SK-N-SH treated with all-trans-retinoic acid at 6 μM for 48 hours (cell line): ENCODE measurements around the gene IRF5.

Source experiments
- ATAC-seq: fragments of 200-7000 bp; cut with Tn5 transposase; 3 replicates; pipeline ENCODE4 v1.9.1; 2020; ENCODE audit warnings: mild to moderate bottlenecking, moderate library complexity
- BACH2 ChIP-seq: fragments of 250-450 bp; sonication (Bioruptor Pico); IDR thresholded peaks from 2 replicates; pipeline ENCODE4 v1.9.0; 2021; ENCODE audit warnings: mild to moderate bottlenecking, borderline replicate concordance
- CSDC2 ChIP-seq: fragments of 250-450 bp; sonication (Bioruptor Pico); IDR thresholded peaks from 2 replicates; pipeline ENCODE4 v1.5.0; 2020; ENCODE audit warnings: mild to moderate bottlenecking, moderate library complexity
- CSRNP3 ChIP-seq: fragments of 250-450 bp; sonication (Bioruptor Pico); IDR thresholded peaks from 2 replicates; pipeline ENCODE4 v1.5.1; 2021; ENCODE audit warnings: mild to moderate bottlenecking, moderate library complexity
- ESRRG ChIP-seq: fragments of 250-450 bp; sonication (Bioruptor Pico); IDR thresholded peaks from 2 replicates; pipeline ENCODE4 v1.6.1; 2021; ENCODE audit warnings: mild to moderate bottlenecking
- GLIS3 ChIP-seq: fragments of 250-450 bp; sonication (Bioruptor Pico); IDR thresholded peaks from 2 replicates; pipeline ENCODE4 v1.5.0; 2020; ENCODE audit warnings: mild to moderate bottlenecking, moderate library complexity
- ISL1 ChIP-seq: fragments of 250-450 bp; sonication (Bioruptor Pico); IDR thresholded peaks from 2 replicates; pipeline ENCODE4 v2.1.2; 2022; ENCODE audit warnings: mild to moderate bottlenecking, moderate library complexity
- OSR1 ChIP-seq: fragments of 250-450 bp; sonication (Bioruptor Pico); IDR thresholded peaks from 2 replicates; pipeline ENCODE4 v1.8.0; 2022; ENCODE audit warnings: moderate library complexity, mild to moderate bottlenecking, inconsistent platforms
- PPARA ChIP-seq: fragments of 250-450 bp; sonication (Bioruptor Pico); IDR thresholded peaks from 2 replicates; pipeline ENCODE4 v1.5.0; 2020; ENCODE audit warnings: mild to moderate bottlenecking, borderline replicate concordance
- RARB ChIP-seq: fragments of 250-450 bp; sonication (Bioruptor Pico); IDR thresholded peaks from 2 replicates; pipeline ENCODE4 v1.8.0; 2021; ENCODE audit warnings: mild to moderate bottlenecking, moderate library complexity
- TCF4 ChIP-seq: fragments of 250-450 bp; sonication (Bioruptor Pico); IDR thresholded peaks from 2 replicates; pipeline ENCODE4 v1.8.0; 2021; ENCODE audit warnings: mild to moderate bottlenecking, moderate library complexity, borderline replicate concordance
- TOX ChIP-seq: fragments of 250-450 bp; sonication (Bioruptor Pico); IDR thresholded peaks from 2 replicates; pipeline ENCODE4 v1.8.0; 2021; ENCODE audit warnings: mild to moderate bottlenecking, moderate library complexity, borderline replicate concordance
- TSHZ2 ChIP-seq: fragments of 250-450 bp; sonication (Bioruptor Pico); IDR thresholded peaks from 2 replicates; pipeline ENCODE4 v1.5.0; 2020; ENCODE audit warnings: mild to moderate bottlenecking, moderate library complexity
- ZC3H10 ChIP-seq: fragments of 250-450 bp; sonication (Bioruptor Pico); IDR thresholded peaks from 2 replicates; pipeline ENCODE4 v1.5.1; 2021; ENCODE audit warnings: mild to moderate bottlenecking, moderate library complexity
- ZFP3 ChIP-seq: fragments of 250-450 bp; sonication (Bioruptor Pico); IDR thresholded peaks from 2 replicates; pipeline ENCODE4 v1.5.0; 2020; ENCODE audit warnings: mild to moderate bottlenecking, moderate library complexity
- ZFP30 ChIP-seq: fragments of 450-650 bp; formaldehyde crosslinking; IDR thresholded peaks from 2 replicates; pipeline ENCODE4 v1.5.0; 2022; ENCODE audit warnings: mild to moderate bottlenecking, moderate library complexity
- ZNF565 ChIP-seq: fragments of 450-650 bp; formaldehyde crosslinking; conservative IDR thresholded peaks from 2 replicates; pipeline ENCODE4 v1.5.0; 2020; ENCODE audit warnings: low read depth, mild to moderate bottlenecking, moderate library complexity
- ZNF70 ChIP-seq: fragments of 450-650 bp; formaldehyde crosslinking; IDR thresholded peaks from 2 replicates; pipeline ENCODE4 v1.5.0; 2020; ENCODE audit warnings: mild to moderate bottlenecking, moderate library complexity
- ZNF8 ChIP-seq: fragments of 450-650 bp; formaldehyde crosslinking; IDR thresholded peaks from 2 replicates; pipeline ENCODE4 v1.5.0; 2020; ENCODE audit warnings: mild to moderate bottlenecking, moderate library complexity
- TF ChIP-seq, protein P1 (sequence below): fragments of 250-450 bp; sonication (Bioruptor Pico); IDR thresholded peaks from 2 replicates; pipeline ENCODE4 v1.8.0; 2020; ENCODE audit warnings: mild to moderate bottlenecking, moderate library complexity, borderline replicate concordance

IRF5 gene

DNA sequence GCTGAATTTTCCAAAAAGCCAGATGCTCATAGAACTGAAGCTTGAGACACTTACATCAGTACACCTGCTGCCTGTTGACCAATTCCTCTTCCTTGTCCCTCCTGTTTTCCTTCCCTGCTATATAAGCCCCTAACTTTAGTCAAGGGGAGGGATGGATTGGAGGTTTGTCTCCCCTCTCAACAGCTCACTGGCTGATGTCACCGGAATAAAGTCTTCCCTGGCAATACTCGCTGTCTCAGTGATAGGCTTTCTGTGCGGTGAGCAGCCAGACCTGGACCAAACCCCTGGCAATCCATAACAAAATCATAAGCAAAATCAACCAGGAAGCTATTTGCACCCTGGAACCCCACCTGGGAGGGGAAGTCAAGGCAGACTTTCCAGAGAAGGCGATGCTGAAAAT is 929 bp upstream of the IRF5 start:
- ATAC-seq = no peak
- TF ChIP-seq CSDC2 (CRISPR knock-in tag) (no peak), ISL1 (no peak), TOX (CRISPR knock-in tag) (no peak)
- TF ChIP-seq, protein P1, sequence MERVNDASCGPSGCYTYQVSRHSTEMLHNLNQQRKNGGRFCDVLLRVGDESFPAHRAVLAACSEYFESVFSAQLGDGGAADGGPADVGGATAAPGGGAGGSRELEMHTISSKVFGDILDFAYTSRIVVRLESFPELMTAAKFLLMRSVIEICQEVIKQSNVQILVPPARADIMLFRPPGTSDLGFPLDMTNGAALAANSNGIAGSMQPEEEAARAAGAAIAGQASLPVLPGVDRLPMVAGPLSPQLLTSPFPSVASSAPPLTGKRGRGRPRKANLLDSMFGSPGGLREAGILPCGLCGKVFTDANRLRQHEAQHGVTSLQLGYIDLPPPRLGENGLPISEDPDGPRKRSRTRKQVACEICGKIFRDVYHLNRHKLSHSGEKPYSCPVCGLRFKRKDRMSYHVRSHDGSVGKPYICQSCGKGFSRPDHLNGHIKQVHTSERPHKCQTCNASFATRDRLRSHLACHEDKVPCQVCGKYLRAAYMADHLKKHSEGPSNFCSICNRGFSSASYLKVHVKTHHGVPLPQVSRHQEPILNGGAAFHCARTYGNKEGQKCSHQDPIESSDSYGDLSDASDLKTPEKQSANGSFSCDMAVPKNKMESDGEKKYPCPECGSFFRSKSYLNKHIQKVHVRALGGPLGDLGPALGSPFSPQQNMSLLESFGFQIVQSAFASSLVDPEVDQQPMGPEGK (CRISPR knock-in tag) = no peak

DNA sequence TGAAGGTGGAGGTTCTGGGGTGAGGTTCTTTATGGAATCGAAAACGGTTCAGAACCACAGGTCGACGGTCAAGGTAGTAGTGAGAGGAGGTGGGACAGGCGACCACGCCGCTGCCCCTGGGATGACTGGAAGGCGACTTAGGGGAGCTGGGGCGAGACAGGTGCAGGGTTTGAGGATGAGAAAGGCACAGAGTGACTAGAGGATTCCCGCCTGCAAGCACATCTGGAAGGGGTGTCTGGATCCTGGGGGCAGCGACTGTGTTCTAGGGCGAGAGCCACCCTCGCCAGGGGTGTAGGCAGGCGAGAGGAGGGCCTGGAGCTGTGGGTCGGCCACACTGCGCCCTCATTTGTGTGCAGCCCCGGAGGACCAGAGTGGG is 468 bp upstream of the IRF5 start:
- TF ChIP-seq ZNF8 (CRISPR knock-in tag) (no peak), BACH2 (CRISPR knock-in tag) (no peak), OSR1 (CRISPR knock-in tag) (no peak), ZFP30 (no peak), PPARA (CRISPR knock-in tag) (no peak)
- ATAC-seq = no peak

DNA sequence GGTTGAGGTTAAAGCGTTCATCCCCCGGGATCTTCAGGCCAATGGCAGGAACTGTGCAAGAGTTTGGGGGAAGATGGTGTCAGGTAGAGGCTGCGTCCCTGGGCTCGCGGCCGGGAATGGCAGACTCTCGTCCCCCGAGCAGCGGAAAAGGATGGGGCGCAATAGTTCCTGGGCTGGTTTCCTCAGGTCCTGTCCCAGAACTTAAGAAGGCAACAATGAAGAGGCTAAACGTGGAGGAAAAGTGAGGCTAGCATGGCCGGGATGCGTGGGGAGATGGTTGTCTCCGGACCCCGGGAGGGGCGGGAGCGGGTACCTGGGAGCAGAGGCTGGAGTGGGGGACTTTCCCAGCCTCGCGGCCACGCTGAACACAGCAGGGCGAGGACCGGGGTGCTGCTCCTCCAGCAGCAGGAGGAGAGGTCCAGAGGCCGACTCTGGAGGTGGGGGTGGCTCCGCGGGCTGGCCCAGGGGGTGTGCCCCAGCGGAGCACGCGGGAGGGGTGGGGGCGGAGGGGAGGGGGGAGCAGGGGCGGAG is 882 bp downstream of the IRF5 start:
- TF ChIP-seq ZNF565 (CRISPR knock-in tag) = no peak
- TF ChIP-seq TSHZ2 (CRISPR knock-in tag) = no peak
- TF ChIP-seq ISL1 = no peak
- TF ChIP-seq, protein P1 (CRISPR knock-in tag) = no peak
- TF ChIP-seq GLIS3 (CRISPR knock-in tag) = no peak
- TF ChIP-seq TCF4 = no peak
- TF ChIP-seq CSDC2 (CRISPR knock-in tag) = no peak
- TF ChIP-seq OSR1 (CRISPR knock-in tag) = no peak
- no peak for TF ChIP-seq ZFP30
- TF ChIP-seq, all 23 proteins: peak for 0
- peak; percentile 7; the same call in 2 of the 3 replicates for ATAC-seq

DNA sequence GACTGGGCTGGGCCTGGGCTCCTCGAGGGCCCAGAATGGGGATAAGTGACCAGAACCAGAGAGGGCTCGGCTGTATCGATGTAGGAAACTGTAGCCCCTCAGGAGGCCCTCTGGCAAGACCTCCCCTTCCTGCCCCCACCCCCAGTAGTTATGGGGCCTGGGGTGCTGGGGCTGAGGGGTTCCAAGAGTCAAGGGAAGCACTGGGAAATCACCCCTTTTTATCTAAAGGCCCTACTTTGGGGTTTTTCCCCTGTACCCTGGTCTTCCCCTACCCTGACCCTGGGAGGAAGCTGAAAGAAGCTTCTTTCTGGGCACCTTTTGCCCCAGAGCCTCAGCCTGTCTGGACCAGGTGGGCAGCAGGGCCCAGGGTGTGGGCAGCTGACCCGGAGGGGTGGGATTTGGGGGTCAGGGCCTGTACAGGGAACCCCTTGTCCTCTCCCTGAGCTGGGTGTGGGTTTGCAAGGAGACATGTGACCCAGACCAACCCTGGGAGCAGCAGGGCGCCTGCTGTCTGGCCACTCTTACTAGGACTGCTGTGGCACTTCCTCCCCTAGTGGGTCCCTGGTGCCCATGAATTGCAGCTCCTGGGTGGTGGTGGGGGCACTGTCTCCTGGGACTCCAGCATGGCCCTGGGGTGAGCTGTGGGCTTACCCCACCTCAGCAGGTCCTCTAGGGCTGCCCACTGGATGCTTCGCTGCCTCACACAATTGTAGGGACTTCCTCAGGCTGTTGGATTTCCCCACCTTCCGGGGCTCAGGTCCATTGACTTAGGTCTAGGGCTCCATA is 1.5 kb downstream of the IRF5 start:
- no peak for ATAC-seq
- no peak for TF ChIP-seq ZNF70 (CRISPR knock-in tag)
- TF ChIP-seq ZFP30 = no peak
- TF ChIP-seq CSDC2 (CRISPR knock-in tag) = no peak

DNA sequence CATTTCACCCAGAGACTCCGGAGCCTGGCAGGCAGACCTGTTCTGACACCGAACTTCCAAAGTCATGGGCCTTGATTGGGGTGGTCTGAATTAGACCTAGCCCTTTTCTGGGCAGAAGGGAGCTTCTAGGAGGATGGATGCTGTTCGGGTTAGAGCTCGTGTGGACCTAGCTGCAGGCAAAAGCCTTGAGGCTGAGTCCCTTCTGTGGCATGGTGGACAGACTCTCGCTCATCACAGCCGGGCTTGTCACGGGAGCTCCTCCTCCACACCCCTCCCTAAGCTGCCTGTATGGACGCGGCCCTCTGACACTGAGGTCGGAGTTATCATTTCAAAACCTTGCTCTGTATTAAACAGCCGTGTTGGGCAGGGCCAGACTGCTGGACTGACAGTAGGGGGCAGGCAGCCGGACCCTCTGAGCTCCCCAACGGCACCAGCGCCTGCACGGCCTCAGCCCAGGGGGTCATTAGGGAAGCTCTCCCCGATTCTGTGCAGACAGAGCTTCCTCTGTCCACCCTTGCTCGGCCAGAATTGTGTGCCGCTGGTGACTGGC is 2.2 kb downstream of the IRF5 start:
- ATAC-seq = no peak
- TF ChIP-seq ZFP3 (no peak), BACH2 (CRISPR knock-in tag) (no peak)

- ATAC-seq = no peak
- TF ChIP-seq ZC3H10 (CRISPR knock-in tag) = no peak
- TF ChIP-seq PPARA (CRISPR knock-in tag) = no peak
- TF ChIP-seq ZFP3 = no peak
- TF ChIP-seq BACH2 (CRISPR knock-in tag) = no peak
- no peak for TF ChIP-seq TOX (CRISPR knock-in tag)
- no peak for TF ChIP-seq ZNF565 (CRISPR knock-in tag)
- TF ChIP-seq RARB (CRISPR knock-in tag) = no peak
- TF ChIP-seq CSRNP3 (CRISPR knock-in tag) = no peak
- TF ChIP-seq TCF4 = no peak
- no peak for TF ChIP-seq ESRRG (CRISPR knock-in tag)
- TF ChIP-seq, protein P1 (CRISPR knock-in tag) = no peak
- no peak for TF ChIP-seq OSR1 (CRISPR knock-in tag)
- no peak for TF ChIP-seq ZFP30
These were observed 3.0 kb downstream of the IRF5 start for GRCh38 chr7:128940494-128941322.
